Cardiac septum (tissue), 1 donor: Measurements from ENCODE around the gene RIC8A. TPM values are rescaled to one million over a fixed set of nuclear protein-coding genes. Genes with fewer than 3 reads are reported as not detected.

ENCODE experiments used
- DNase-seq: peaks from one replicate; pipeline ENCODE4 v3.0.0-alpha.2; 2020; ENCODE audit warnings: low spot score
- intact Hi-C: fragments of 100-400 bp; cut with DNase I; formaldehyde crosslinking; loops from one replicate; pipeline ENCODE4 v1.14.0; 2022
- total RNA-seq: library from RNA; stranded (reverse); fragmentation: NEBNext Ultra II Directional; extraction: Animal tissue kit (Norgen Biotek cat#: 25700); gene quantifications from one replicate; pipeline ENCODE4 v1.2.1, GENCODE V29; 2021
- donor health status: DM: no; HTN: no; CAD: no.

The RIC8A gene
- total RNA-seq, 1 donor from 2014 or later, result 63.4 TPM

DNA sequence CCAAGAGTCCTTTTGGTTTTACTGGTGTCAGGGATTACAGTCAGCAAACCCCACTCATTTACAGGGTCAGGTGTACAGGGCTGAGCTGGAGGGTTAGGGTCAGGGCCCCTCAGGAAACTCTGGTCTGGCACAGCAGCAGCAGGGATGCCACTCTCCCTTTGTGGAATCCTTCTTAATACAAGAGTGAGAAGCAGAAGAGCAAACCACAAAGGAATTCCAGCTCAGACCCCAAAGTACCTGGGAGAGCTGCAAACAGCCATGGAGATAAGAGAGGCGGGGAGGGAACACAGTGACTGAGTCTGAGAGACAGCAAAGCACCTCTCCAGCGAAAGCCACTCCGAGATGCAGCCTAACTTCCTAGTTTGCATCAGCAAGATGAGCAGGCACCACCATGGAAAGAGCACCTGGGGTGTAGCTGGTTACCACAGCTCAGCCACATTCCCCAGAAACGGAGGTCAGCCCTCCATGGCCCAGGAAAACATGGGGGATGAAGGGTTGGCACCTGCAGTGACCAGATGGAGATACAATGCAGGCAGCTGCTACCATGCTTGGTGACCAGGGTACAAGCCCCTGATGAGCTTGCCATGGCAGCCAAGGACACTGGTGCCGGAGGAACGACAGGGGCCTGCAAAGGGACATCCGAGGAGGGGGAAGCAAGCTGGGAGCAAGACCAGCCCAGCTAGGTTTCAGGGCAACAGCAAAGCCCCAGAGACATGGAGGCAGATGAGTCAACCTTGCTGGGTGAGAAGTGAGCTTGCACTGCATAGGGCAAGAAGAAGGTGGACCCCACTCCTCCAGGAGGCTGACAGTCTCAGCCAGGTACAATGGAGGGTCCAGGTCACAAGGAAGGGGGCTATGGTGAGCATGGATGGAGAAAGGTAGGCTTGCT is 4.2 kb upstream of the RIC8A start:
- DNase-seq, result peak; percentile 31
- intact Hi-C loops, result no loop called here

DNA sequence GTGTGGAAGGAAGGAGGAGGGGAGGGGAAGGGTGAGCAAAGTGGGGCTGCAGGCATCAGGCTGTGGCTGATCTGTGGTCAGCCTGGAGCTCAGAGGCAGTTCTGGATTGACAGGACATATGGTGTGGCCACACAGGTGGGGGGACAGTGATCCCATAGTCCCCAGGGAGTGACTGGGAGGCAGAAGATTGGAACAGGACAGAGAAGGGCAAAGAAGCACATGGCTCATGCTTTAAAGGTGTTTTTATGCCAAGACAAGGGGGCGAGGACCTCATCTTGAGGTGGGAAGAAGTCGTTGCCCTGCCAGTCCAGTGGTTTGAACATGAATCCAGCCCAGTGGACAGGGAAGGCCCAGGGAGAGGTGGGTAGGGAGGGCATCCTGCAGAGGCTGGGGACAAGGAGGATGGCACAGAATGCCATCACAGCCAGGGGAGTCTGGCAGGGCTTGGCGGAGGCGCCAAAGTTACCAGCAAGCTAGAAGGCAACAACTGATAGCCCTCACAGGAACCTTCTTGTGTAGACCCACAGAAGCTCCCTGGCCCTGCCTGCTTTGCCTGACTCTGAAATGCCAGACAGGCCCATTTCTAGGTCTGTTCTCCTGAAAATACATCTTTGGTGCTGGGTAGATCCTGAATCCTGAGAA is 3.4 kb upstream of the RIC8A start:
- DNase-seq, result peak; percentile 71

DNA sequence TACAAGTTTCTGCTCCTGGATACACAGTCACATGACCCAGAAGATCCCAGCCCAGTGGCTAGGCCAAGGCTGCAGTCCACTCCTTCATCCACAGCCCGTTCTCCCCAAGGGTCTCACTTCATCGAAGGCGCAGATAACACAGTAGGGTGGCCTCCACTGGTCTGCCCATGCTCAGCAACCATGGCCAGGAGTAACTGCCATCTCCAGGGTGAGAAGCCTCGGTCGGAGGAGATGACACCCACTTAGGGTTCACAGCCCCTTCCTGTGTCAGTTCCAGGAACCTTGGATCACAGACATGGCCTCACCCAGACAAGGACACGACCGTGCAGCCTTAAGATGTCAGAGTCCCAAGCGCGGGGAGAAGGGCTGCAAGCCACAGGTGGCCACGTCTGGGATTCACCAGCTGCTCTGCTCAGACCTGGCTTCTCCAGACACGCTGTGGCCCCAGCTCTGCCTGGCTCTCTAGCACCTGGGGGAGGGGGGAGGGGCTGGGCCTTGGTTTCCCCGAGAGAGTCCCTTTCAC is 2.9 kb upstream of the RIC8A start:
- peak; percentile 36 for DNase-seq
- intact Hi-C loops, result loop anchor here (5.0 kb wide), 1 partner anchor 153 kb away; no protein-coding TSS in a partner anchor

More for the DNA sequence above, 3.4 kb upstream of the RIC8A start:
- intact Hi-C loops, result no loop called here

DNA sequence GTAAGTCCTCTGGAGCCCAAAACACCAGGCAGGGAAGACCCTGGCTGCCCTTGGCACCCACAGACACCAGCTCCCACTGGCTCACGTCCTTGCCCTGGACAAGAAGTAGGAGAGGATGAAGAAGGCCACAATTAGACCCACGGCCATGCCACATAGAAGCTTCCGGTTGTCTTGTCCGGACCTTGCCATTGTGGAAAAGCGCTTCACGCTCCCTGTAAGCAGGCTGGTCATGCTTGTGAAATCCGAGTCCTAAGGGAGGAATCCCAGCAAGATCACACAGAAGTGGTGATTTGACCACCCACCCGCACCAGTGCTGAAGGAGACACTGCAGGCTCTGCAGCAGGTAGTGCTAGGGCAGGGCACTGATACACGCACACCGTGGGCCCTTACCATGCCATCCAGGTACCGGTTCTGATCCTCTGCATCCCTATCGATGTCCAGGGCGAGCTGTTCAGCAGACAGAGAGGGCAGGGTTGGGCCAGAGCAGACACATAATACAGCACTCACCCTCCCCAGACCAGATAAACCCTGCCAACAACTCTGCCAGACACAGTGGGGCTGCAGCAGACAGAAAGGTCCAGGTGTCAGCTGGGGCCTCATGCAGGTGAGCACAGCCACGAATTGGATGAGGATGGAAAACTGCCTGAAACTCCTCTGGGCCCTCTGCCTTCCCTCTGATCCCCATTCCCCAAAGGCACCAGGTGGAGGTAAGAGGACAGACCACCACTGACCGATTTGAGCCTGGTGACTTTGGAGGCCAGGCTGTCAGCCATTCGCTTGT is 2.1 kb upstream of the RIC8A start:
- intact Hi-C loops, result loop anchor here (5.0 kb wide), 1 partner anchor 152 kb away; no protein-coding TSS in a partner anchor
- DNase-seq, result peak; percentile 51

DNA sequence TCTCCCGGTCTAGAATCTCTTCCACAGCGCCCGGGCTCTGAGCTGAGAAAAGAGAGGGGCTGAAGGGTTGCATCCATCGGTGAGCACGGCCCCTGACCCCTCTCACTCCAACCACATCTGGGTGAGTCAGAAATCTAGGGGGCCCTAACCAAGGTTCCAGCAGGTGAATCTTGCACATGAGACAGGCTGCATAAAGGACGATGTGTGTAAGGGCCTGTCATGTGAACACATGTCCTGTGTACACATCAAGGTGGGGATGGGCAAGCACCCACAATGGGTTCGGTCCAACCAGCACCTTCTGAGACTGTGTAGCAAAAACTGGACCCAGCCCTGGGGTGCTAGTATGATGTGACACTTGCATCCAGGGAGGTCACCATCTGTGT is 1.5 kb upstream of the RIC8A start:
- intact Hi-C loops, result loop anchor here (5.0 kb wide), 1 partner anchor 151 kb away; no protein-coding TSS in a partner anchor
- DNase-seq, result peak; percentile 73

DNA sequence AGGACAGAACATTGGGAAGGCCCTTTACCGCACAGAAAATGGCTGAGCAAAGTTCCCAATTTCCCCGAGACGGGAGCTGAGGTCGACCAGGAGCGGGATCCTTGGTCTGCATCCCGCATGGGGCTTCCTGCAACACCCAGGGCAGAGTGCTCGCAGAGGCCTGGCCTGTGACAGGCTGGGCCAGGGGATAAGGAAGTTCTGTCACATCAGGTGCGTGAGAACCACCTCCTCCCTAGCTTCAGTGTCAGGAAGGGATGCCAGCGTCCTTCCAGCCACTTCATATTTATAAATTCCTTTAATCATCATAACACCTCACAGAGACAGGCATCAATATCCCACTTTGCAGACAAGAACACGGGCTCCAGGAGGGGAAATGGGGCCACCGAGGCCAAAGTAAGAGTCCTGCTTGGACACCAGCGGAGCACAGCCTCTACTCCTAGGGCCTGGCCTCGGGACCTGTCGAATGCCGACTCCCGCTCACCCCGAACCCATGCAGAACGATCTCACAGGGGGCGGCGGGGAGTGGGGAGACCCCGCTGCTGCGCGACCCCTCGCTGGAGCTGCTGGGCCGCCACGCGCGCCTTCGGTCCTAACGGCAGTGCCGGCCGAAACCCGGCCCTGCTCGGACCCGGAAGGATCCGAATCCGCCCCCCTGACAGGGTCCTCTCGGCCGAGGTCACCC is 841 bp upstream of the RIC8A start:
- DNase-seq, result peak; percentile 63
- intact Hi-C loops, result loop anchor here (5.0 kb wide), 1 partner anchor 151 kb away; no protein-coding TSS in a partner anchor

DNA sequence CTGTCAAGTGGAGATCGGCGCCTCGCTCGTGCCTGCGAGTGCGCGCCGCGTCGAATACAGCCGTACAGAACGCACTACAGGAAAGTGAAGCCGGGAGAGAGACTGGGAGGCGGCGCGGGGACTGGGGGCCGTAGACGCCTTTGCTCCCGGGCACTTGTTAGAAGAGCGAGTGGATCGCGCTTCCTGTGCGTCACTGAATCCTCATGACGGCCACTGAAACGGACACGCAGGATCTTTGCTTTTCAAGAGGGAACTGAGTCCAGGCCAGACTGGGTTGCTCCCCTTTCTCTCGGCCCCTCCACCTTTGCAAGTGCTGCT is 314 bp downstream of the RIC8A start:
- DNase-seq, result no peak
- intact Hi-C loops, result loop anchor here (1.0 to 5.0 kb wide), 3 partner anchors 28 to 242 kb away; partner anchors contain the start of genes PSMD13, PTDSS2 and SIRT3

DNA sequence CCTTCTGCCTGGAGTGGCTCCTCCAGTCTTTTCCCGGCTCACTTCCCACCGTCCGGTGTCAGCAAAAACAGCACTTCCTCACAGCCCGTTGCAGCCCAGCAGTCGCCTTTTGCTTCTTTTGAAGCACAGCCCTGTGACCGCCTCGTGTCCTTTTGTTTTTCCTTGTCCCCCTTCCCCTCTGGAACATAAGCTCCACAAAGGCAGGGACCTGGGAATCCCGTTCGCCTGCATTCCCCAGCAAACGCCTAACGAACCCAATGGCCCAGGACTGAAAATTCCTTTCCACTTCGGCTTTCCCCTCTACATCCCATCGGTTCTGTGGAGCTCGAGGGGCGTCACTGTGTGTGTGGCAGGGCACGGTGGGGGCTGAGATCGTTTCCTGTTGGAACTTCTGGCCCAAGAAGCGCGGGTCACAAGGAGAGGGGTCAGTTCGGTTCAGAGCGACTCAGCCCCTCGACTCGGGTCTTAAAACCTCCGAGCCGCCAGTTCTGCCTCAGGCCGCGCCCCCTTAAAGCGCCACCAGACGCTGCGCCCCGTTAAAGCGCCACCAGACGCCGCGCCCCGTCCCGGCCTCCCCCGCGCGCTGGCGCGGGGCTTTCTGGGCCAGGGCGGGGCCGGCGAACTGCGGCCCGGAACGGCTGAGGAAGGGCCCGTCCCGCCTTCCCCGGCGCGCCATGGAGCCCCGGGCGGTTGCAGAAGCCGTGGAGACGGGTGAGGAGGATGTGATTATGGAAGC is 841 bp downstream of the RIC8A start:
- peak; percentile 91 for DNase-seq
- intact Hi-C loops, result loop anchor here (1.0 to 5.0 kb wide), 3 partner anchors 28 to 242 kb away; partner anchors contain the start of genes PSMD13, PTDSS2 and SIRT3

DNA sequence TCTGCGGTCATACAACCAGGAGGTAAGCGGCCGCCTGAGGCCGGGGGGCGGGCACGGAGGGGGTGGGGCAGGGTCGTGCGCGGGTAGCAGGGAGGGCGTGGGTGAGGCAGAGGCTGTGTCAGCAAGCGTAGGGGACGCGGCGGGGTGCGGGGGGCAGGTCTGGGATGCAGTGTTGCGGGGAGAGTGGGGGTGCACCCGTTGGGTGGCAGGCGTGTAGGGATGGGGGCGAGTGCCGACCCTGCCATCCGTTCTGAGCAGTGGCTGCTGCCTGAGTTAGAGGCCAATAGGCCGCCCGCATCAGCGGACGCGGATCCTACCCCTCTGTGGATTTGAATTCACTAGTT is 1.4 kb downstream of the RIC8A start:
- intact Hi-C loops, result loop anchor here (1.0 to 5.0 kb wide), 3 partner anchors 27 to 241 kb away; partner anchors contain the start of genes PSMD13, PTDSS2 and SIRT3
- no peak for DNase-seq

DNA sequence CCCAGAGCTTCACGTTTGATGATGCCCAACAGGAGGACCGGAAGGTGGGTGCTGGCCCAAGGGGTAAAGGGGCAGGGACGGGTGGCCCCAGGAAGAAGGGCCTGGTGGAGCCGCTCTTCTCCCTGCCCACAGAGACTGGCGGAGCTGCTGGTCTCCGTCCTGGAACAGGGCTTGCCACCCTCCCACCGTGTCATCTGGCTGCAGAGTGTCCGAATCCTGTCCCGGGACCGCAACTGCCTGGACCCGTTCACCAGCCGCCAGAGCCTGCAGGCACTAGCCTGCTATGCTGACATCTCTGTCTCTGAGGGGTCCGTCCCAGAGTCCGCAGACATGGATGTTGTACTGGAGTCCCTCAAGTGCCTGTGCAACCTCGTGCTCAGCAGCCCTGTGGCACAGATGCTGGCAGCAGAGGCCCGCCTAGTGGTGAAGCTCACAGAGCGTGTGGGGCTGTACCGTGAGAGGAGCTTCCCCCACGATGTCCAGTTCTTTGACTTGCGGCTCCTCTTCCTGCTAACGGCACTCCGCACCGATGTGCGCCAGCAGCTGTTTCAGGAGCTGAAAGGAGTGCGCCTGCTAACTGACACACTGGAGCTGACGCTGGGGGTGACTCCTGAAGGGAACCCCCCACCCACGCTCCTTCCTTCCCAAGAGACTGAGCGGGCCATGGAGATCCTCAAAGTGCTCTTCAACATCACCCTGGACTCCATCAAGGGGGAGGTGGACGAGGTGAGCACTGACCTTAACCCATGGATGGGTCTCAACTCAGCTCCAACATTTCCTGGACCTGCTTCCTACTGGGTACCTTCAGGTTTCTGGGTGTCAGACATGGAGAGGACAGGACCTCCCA is 2.0 kb downstream of the RIC8A start:
- peak; percentile 74 for DNase-seq
- intact Hi-C loops, result loop anchor here (5.0 kb wide), 1 partner anchor 148 kb away; no protein-coding TSS in a partner anchor

DNA sequence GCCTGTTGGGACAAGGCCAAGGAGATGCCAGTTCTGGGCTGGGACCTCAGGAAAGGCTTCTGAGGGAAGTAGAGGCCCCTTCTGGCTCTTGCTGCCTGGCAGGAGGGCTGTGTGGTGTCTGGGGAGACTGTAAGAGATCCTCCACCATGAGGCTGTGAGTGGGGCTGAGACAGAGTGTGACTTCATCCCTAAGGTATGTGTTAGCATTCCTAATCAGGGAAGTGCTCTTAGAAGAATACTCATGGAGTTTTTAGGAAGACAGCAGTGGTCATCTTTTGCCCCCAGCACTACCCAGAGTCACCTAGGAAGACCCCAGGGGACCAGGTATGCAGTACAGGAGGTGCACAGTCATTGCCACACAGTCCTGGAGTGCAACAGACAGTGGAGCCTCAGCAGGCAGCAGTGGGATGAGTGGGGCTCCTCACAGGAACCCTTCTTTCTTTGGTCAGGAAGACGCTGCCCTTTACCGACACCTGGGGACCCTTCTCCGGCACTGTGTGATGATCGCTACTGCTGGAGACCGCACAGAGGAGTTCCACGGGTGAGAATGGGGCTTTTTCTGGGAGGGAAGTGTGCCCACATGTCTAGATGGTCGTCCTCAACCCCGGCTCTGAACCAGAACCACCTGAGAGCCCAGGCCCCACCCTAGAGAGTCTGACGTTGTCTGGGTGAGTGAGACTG is 2.8 kb downstream of the RIC8A start:
- DNase-seq, result peak; percentile 29
- intact Hi-C loops, result no loop called here

DNA sequence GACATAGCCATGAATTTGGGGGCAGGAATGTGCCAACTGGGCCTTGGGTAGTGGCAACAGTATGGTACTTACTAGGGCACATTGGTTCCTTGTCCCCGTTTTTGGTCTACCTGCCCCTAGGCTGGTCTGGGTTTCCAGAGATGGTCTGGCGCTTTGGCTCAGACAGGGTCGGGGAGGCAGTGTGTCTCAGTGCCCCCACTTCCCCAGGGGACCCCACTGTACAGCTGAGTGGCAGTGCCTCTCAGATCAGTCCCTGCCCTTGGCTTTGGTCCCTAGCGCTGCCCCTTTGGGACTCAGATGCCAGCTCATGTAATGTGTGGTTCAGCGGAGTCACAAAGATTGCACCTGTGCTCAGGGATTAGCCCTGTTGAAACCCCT is 3.3 kb downstream of the RIC8A start:
- DNase-seq, result peak; percentile 7

DNA sequence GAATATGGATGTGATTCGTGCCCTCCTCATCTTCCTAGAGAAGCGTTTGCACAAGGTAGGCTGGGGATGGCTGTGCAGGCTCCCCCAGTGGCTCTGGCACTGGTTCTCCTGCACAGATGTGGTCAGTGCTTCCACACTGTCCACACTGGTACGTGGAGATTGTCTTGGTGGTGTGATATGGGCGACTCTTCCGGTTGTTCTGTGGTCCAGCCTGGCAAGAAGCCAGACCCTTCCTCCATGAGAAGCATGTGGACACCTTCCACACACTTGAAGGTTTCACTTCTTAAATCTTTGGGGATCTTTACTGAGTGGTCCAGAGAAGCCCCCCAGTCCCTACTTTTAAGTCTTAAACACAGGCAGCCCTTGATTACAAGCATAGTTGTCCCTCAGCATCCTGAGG is 3.8 kb downstream of the RIC8A start:
- peak; percentile 6 for DNase-seq
- intact Hi-C loops, result no loop called here

More for the DNA sequence above, 3.3 kb downstream of the RIC8A start:
- intact Hi-C loops, result no loop called here

DNA sequence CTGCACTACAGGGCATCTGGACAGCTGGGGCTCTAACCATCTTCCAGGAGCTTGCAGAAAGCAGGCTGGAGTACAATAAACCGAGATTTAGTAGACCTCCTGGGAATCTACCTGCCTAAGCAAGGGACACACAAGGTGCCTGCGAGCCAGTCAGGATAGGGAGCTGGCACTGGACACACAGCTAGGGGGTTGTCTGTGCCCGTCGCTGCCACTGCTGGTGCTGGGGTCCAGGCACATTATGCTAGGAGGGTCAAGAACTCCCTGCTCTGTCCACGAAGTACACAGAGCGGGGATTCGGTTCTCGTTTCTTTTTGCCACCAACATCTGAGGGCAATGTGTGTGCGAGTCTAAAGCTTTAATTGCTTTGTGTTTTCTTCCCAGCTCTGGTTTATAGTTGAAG is 4.2 kb downstream of the RIC8A start:
- DNase-seq, result no peak
- intact Hi-C loops, result no loop called here

DNA sequence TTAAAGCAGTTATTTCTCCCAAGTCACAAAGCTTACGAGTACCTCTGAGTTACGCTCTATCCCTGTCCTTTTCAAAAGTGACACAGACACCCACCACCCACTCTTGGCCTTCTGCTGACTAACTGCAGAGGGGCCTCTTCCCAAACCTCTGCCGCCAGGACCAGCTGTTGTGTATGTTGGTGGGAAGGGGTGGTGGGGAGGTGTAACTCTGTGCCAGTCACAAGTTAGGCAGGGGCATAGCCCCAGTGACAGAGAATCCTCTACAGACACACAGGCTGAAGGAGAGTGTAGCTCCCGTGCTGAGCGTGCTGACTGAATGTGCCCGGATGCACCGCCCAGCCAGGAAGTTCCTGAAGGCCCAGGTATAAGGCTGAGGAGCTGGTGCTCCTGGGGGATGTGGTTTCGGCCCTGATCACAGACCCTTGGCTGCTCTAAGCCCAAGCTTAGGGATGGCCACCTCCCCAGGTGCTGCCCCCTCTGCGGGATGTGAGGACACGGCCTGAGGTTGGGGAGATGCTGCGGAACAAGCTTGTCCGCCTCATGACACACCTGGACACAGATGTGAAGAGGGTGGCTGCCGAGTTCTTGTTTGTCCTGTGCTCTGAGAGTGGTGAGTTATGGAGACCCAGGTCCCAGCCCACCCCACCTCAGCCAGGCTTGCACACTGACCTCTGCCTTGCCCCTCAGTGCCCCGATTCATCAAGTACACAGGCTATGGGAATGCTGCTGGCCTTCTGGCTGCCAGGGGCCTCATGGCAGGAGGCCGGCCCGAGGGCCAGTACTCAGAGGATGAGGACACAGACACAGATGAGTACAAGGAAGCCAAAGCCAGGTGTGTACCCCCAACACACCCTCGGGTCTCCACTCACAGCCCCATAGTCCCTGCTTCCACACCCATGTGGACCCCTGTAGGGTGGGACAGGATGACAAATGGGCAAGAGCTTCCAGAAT is 4.9 kb downstream of the RIC8A start:
- intact Hi-C loops, result no loop called here
- DNase-seq, result no peak

DNA sequence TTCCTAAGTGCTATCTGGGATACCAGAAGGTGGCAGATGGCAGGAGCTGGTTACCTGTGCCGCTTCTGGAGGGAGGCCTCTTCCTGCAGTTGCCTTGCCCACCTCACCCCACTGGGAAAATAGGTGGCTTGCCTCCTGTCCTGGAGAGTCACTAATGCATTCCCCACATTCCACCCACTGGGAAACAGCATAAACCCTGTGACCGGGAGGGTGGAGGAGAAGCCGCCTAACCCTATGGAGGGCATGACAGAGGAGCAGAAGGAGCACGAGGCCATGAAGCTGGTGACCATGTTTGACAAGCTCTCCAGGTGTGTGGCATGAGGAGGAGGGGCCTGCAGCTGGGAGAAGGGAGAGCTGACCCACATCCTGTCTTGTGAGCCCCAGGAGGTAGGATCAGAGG is 5.6 kb downstream of the RIC8A start:
- DNase-seq, result no peak
- intact Hi-C loops, result no loop called here
